ENCODE measurements around the gene SOX8. TPM values are rescaled to one million over a fixed set of nuclear protein-coding genes. Genes with fewer than 3 reads are reported as not detected.
"Not testable (repeated sequence)": the region's sequence is repeated elsewhere in the genome, so short reads cannot be mapped to it uniquely, and the experiment has no call there.

The SOX8 gene
- total RNA-seq, 1 experiment from 2014 or later: not detected

- DNase-seq (ENCODE audit: low read depth): not testable (repeated sequence)
Measured at GRCh38 chr16:1025183-1025809, 43.7 kb downstream of the SOX8 start.

DNA sequence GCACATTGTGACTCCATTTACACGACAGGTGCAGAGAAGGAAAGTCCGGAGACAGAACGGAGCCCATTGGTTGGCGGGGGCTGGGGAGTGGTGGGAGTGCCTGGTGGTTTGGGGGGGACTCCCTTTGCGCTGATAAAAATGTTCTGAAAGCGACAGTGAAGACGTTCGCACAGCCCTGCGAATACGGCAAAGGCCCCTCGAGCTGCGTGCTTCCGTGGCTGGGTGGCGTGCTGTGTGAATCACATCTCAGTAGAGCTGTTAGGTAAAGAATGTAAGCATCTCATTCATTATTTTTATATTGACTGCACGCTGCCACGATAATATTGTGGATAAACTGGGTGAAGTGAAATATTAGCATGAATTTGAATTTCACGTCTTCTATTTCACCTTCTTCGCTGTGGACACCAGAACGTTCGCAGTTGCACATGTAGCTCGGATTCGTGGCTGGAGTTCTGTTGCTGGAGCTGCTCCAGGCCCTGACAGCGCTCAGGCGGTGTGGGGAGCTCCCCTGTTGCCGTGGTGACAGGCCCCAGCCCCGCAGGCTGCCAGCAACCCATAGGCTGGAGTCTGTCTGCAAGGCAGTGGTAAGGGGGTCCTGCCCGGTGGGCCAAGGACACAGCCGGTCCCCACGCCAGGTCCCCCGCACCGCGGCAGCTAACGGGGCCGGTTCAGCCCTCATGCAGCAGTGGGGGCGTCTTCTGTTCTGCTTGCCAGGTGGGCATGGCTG is 44.6 kb downstream of the SOX8 start:
- no peak for DNase-seq (ENCODE audit: low read depth)

- DNase-seq (ENCODE audit: low read depth): peak; percentile 56
Measured at GRCh38 chr16:1026784-1027500, 45.4 kb downstream of the SOX8 start.

DNA sequence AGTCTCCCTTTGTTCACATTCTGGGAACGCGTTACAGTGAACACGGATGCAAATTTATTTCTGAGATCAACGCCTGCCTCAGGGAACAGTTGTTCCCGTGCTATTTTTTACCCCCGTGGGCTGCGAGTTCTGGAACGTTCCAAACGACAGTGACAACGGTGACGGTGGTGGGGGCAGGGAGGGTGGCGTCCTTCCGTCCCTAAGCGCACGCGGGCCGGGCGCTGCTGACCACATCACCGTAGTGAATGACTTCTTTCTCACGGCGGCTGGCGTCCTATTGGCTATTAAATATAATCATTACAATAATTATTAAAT is 45.9 kb downstream of the SOX8 start:
- no peak for DNase-seq (ENCODE audit: low read depth)

- no peak for DNase-seq (ENCODE audit: low read depth)
Measured at GRCh38 chr16:1028056-1028455, 46.5 kb downstream of the SOX8 start.

DNA sequence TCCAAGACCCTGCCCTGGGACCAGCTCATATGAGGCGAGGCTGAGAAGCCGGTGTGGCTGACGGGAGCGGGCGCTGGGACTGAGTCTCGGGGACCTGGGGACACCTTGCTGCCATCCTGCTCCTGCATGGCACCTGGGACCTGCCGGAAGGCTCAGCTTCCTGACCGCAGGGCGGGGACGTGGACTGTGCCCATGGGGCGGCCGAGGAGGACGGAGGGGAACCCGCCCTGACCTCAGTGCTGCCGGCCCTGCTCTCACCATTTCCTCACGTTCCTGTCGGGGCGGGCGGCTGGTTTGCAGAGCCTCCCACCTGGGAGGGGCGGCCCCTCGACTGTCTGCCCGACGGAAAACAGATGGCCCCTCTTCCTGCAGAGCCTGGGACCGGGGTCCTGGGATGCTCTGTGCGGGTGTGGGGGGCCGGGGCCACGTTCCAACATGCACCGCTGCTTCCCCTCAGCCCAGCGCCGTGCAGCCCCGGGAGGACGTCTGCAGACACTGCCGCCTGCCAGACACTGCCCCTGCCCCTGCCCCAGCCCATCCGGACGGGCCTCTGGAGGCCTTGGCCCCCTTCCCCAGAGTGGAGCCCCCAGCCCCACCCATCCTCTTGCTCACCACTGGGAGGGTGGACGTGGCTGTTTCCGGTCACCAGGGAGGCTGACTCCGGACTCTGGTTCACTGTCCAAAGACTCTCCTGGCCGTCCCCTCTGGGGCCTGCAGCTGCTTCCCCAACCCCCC is 47.1 kb downstream of the SOX8 start:
- no peak for DNase-seq (ENCODE audit: low read depth)

DNA sequence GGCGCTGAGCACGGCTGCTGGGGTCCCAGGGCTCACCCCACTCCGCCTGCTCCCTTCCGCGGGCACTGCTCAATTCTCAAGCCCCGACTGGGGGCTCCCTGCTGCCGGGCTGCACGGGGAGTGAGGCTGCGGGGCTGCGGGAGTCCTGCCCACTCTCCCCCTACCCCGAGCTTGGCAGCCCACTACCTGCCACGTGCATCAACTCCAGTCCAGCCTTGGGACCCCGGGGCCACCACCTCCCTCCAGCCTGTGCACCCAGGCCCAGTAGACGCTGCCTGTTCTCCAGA is 47.6 kb downstream of the SOX8 start:
- DNase-seq (ENCODE audit: low read depth): no peak

DNA sequence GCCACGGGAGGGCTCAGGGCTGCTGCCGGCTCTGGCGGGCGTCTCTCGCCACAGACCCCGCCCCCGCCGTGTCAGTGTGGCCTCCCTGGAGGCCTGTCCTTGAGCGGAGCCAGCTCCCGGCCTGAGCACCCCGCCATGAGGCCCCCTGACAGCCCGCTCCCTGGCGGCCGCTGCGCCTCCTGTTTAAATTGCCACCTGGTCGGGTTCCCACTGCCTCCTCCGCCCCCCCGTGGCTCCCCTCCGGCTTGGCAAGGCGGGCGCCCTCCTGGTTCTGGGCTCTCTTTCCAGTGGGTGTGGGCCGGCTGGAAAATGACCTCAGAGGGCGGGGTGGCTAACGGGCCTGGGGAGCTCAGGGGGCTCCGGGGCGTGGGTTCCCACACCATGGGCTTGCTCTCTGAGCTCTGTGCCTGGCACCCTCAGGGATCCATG is 48.9 kb downstream of the SOX8 start:
- no peak for DNase-seq (ENCODE audit: low read depth)

DNA sequence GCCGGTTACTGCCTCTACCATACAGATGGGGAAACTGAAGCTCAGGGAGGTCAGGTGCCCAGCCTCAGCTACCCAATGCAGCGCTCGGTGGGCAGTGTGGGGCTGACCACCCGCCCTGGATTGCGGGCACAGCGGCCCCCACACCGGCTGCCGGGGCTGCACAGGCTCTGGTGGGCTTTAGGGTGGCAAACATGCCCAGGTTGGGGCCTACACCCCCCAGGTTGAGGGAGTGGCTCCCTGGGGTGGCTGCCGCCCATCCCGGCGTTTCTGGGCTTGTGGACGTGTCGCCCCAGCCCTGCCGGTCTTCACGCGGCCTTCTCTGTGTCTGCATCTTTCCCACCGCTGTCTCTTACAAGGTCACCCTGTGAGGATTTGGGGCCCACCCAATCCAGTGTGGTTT is 50.1 kb downstream of the SOX8 start:
- no peak for DNase-seq (ENCODE audit: low read depth)

GRCh38 chr16:1032607-1033006 is 51.0 kb downstream of the SOX8 start:
- no peak for DNase-seq (ENCODE audit: low read depth)

- no peak for DNase-seq (ENCODE audit: low read depth)
Measured at GRCh38 chr16:1033128-1033679, 51.6 kb downstream of the SOX8 start.

- no peak for DNase-seq (ENCODE audit: low read depth)
Measured at GRCh38 chr16:1034230-1035065, 52.9 kb downstream of the SOX8 start.

GRCh38 chr16:1035066-1035415 is 53.5 kb downstream of the SOX8 start:
- DNase-seq (ENCODE audit: low read depth): no peak

DNA sequence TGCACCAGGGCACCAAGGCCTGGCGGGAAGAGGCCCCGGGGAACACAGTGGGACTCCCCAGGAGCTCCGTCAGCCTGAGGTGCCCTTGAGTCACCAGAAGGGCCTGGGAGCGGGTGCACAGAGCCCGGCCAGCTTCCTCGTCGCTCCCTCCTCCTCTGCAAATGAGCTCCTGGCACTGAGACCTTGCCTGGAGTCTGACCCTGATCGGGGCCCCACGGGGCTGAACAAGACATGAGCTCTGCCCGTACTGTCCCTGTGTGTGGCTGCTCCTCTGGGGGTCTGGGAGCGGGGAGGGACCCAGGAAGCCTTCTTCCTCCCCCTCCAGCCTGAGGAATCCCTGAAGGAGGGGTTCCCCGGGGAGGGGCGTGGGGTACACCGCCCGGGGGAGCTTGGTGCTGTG is 54.6 kb downstream of the SOX8 start:
- peak; percentile 54 for DNase-seq (ENCODE audit: low read depth)

Other genes with a start within 250 kb of the SOX8 start
- 24.0 and 27.1 TPM in 2 replicates for gene CIAO3, start 240.8 kb upstream of the SOX8 start, total RNA-seq (2014; rRNA removed; shearing (Covaris generic))
- 1.7 and 2.1 TPM in 2 replicates for gene MSLN, start 221.0 kb upstream of the SOX8 start, total RNA-seq (2014; rRNA removed; shearing (Covaris generic))
- 19.5 and 47.7 TPM in 2 replicates for gene RPUSD1, start 193.4 kb upstream of the SOX8 start, total RNA-seq (2014; rRNA removed; shearing (Covaris generic))
- 10.2 and 20.7 TPM in 2 replicates for gene CHTF18, start 193.2 kb upstream of the SOX8 start, total RNA-seq (2014; rRNA removed; shearing (Covaris generic))
- not detected in 2 replicates for gene GNG13, start 181.0 kb upstream of the SOX8 start, total RNA-seq (2014; rRNA removed; shearing (Covaris generic))
- gene LMF1, start 10.8 kb upstream of the SOX8 start, total RNA-seq (2014; rRNA removed; shearing (Covaris generic)): 2.4 and 2.8 TPM in 2 replicates
- gene SSTR5, start 91.0 kb downstream of the SOX8 start, total RNA-seq (2014; rRNA removed; shearing (Covaris generic)): not detected in 2 replicates
- gene C1QTNF8, start 114.5 kb downstream of the SOX8 start, total RNA-seq (2014; rRNA removed; shearing (Covaris generic)): not detected in 2 replicates
- 0.02 TPM in 1 of 2 replicates, not detected in the other for gene CACNA1H, start 171.3 kb downstream of the SOX8 start, total RNA-seq (2014; rRNA removed; shearing (Covaris generic))
- gene TPSG1, start 243.5 kb downstream of the SOX8 start, total RNA-seq (2014; rRNA removed; shearing (Covaris generic)): not detected in 2 replicates
- gene TPSB2, start 248.4 kb downstream of the SOX8 start, total RNA-seq (2014; rRNA removed; shearing (Covaris generic)): 0.17 TPM in 1 of 2 replicates, not detected in the other